Cardiac muscle cell (in vitro differentiated cells and primary cell): Measurements from ENCODE around the gene GIPC1. TPM values are rescaled to one million over a fixed set of nuclear protein-coding genes. Genes with fewer than 3 reads are reported as not detected.

Experiments used
- DNase-seq, 2 donors: peaks; one replicate each; pipeline versions ENCODE4 v3.0.0 to v3.0.0-alpha.2; 2010 to 2017; ENCODE audit warnings: low read depth in 1 of 2, low spot score in 1 of 2
- H3K27ac ChIP-seq: fragments of 200-600 bp; sonication (generic); 2 replicates; pipeline ENCODE4 v1.5.1; 2016
- H3K27me3 ChIP-seq: fragments of 200-600 bp; sonication (generic); 2 replicates; pipeline ENCODE4 v1.6.0; 2016; ENCODE audit warnings: control low read depth
- H3K36me3 ChIP-seq: fragments of 200-600 bp; sonication (generic); 2 replicates; pipeline ENCODE4 v1.5.1; 2016; ENCODE audit warnings: control low read depth
- H3K4me1 ChIP-seq: fragments of 200-600 bp; sonication (generic); 2 replicates; pipeline ENCODE4 v1.8.1; 2017; ENCODE audit warnings: low read depth, mild to moderate bottlenecking, mixed run types
- H3K4me3 ChIP-seq: fragments of 200-600 bp; sonication (generic); 2 replicates; pipeline ENCODE4 v1.5.1; 2016; ENCODE audit warnings: mild to moderate bottlenecking
- H3K9me3 ChIP-seq: fragments of 200-600 bp; sonication (generic); 2 replicates; pipeline ENCODE4 v1.5.1; 2017; ENCODE audit warnings: low read depth, mild to moderate bottlenecking, control low read depth
- CTCF ChIP-seq: IDR thresholded peaks from 2 replicates; pipeline ENCODE4 v1.5.1; 2012; ENCODE audit warnings: low read depth, mild to moderate bottlenecking, low read length
- polyA plus RNA-seq: library from polyadenylated mRNA; unstranded; fragments of >200 nt; fragmentation: Nextera tagmentation; extraction: Ambion mirVana; gene quantifications from 2 replicates; pipeline ENCODE4 v1.2.1, GENCODE V29; 2016
- total RNA-seq: library from RNA; depleted of rRNA; stranded (reverse); fragments of >200 nt; gene quantifications from 2 replicates; pipeline ENCODE4 v1.2.3, GENCODE V29; 2016

GIPC1 gene
- total and polyA plus RNA-seq, 2 experiments from 2014 or later = 133 to 145 TPM

GRCh38 chr19:14519860-14520407 is 24.0 kb upstream of the GIPC1 start:
- H3K4me1 ChIP-seq = peaks cover 10% of the 10 kb centered on the region
- no peaks in the 10 kb centered on the region for H3K27me3 ChIP-seq
- H3K36me3 ChIP-seq = peaks cover 14% of the 10 kb centered on the region
- no peak for TF ChIP-seq CTCF
- peak in 1 of 2 donors; percentile 70 for DNase-seq
- no peak overlapping the region for H3K27ac ChIP-seq
- no peak overlapping the region for H3K4me3 ChIP-seq
- no peaks in the 10 kb centered on the region for H3K9me3 ChIP-seq

- H3K4me1 ChIP-seq = peaks cover 10% of the 10 kb centered on the region
- H3K36me3 ChIP-seq = peaks cover 20% of the 10 kb centered on the region
- no peak overlapping the region for H3K27ac ChIP-seq
- H3K9me3 ChIP-seq = no peaks in the 10 kb centered on the region
- H3K27me3 ChIP-seq = no peaks in the 10 kb centered on the region
- no peak for TF ChIP-seq CTCF
- no peak for DNase-seq
- H3K4me3 ChIP-seq = no peak overlapping the region
Observed at GRCh38 chr19:14519245-14519859, 23.4 kb upstream of the GIPC1 start.

DNA sequence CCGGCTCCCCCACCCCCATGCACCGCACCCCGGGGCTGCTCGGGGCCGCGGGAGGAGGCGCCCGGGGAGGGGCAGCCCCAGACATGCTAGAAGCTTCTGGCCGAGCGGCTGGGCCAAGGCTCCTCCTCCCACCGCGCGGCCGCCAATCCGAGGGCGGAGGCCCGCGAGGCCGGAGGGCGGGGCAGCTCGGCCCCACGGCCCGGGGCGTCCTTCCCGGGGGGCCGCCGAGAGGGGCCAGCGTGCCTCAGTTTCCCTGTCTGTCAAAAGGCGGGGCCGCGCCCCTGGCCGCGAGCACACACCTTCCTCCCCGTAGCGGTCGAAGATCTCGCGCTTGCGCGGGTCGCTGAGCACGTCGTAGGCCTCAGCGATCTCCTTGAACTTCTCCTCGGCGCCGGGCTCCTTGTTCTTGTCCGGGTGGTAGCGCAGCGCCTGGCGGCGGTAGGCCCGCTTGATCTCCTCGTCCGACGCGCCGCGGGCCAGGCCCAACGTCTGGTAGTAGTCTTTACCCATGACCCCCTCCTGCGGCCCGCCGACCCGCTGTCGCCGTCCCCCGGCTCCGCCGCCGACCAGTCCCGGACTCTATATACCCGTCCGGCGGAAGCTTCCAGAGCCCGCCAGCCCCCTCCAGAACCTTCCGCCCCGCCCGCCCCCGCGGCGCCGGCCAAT is 22.0 kb upstream of the GIPC1 start, which contains the start of gene DNAJB1:
TSS of gene DNAJB1 (minus strand) at position 558 of the 666 bp plus-strand sequence. CDS start at position 510, 48 bp downstream.
- Histone ChIP-seq H3K9me3 (no peaks in the 10 kb centered on the region), H3K27ac (peak within 1 kb of the TSS; percentile 86), H3K4me1 (peaks cover 10% of the 10 kb centered on the region), H3K27me3 (no peaks in the 10 kb centered on the region), H3K36me3 (peaks cover 21% of the 10 kb centered on the region), H3K4me3 (peak within 1 kb of the TSS; percentile 84)
- peak; percentile 78 to 83 for DNase-seq
- no peak for TF ChIP-seq CTCF

- no peak for TF ChIP-seq CTCF
- peaks cover 21% of the 10 kb centered on the region for H3K36me3 ChIP-seq
- peak; percentile 37 to 62 for DNase-seq
- peaks cover 10% of the 10 kb centered on the region for H3K4me1 ChIP-seq
- no peaks in the 10 kb centered on the region for H3K27me3 ChIP-seq
- peak overlapping the region; percentile 84 for H3K4me3 ChIP-seq
- H3K9me3 ChIP-seq = no peaks in the 10 kb centered on the region
- peak overlapping the region; percentile 86 for H3K27ac ChIP-seq
Observed at GRCh38 chr19:14517446-14517839, 21.5 kb upstream of the GIPC1 start.

DNA sequence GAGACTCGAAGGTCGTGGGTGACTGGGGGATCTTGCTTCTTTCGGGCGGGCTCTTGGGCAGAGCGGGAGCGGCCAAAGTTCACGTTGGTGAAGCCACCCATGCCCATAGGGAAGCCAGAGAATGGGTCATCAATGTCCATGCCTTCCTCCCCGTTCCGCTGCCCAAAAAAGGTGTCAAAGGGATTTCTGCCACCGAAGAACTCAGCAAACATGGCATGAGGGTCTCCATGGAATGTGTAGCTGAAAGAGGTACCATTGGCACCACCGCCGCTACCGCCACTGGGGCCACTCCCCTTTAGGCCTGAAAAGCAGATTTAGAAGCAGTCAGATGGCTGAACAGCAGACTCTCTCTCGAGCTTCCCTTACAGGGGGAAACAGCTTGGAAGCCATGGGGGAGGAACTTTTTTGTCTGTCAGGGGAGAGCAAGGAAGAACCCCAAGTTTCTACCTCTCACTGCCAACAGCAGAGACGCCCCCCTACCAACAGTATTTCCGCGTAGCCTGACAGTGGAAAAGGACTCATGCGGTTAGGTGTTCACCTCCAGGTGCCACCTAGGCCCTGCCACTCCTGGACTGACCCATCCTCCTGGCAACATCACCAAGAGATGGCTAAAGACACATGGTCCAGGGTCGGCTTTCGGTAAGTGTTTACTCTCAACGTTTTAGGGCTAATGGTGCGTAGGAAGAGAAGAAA is 21.0 kb upstream of the GIPC1 start:
- TF ChIP-seq CTCF = no peak
- Histone ChIP-seq H3K4me3 (peak overlapping the region; percentile 84), H3K4me1 (peaks cover 10% of the 10 kb centered on the region), H3K36me3 (peaks cover 21% of the 10 kb centered on the region), H3K27me3 (no peaks in the 10 kb centered on the region), H3K9me3 (no peaks in the 10 kb centered on the region), H3K27ac (no peak overlapping the region)
- DNase-seq = no peak
